ENCODE data around the gene NPR2.

The NPR2 gene

DNA sequence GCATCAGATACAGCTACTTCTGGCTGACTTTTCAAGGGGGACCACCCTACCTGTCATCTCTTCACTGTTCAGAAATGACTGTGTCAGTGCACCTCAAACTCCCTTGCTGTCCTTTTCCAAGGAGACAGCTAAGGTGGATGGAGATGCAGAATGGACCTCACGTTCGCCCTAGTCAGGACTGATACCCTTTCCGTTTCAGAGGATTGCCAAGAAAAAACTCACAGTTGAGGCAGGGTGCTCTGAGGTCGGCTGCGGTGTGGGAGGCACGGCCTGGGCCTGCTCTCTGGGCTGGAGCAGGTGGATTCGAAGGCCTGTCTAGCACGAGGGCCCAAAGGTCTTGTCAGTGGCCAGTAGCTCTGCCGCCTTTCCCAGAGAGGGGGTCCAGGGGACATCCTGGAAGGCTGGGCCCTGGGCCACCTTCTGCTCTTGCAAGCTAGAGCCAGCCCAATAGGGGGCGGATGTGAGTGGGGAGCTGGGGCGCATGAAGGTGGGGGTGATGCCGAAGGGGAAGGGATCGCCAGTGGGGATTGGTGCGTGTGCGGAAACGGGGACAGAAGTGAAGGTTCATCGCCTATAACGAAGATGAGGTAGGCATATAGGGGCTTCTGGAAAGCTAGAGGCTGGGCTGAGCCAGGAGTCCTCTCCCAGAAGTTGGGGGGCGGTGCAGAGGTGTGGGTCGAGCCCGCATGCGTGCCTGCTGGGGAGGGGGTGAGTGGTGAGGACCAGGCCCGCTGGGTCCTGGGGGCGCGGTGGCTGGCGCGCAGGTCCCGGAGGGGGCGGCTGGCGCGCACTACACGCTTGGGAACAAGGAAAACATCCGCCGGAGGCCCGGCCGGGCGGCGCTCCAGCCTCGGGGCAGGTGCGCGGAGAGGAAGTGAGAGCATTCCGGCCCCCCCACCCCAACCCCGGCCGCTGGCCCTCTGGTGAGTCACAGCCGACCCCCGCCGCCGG, 34.8 kb upstream of the NPR2 start:
- peak overlapping the region; percentile 95 for H3K27ac Mint-ChIP-seq
- no peaks in the 10 kb centered on the region for H3K27me3 Mint-ChIP-seq
- peaks cover 39% of the 10 kb centered on the region for H3K4me1 Mint-ChIP-seq (ENCODE audit: low read depth)
- H3K9me3 Mint-ChIP-seq = no peaks in the 10 kb centered on the region
- H3K36me3 Mint-ChIP-seq (ENCODE audit: low read depth) = peaks cover 21% of the 10 kb centered on the region
- peak overlapping the region; percentile 97 for H3K4me3 Mint-ChIP-seq

DNA sequence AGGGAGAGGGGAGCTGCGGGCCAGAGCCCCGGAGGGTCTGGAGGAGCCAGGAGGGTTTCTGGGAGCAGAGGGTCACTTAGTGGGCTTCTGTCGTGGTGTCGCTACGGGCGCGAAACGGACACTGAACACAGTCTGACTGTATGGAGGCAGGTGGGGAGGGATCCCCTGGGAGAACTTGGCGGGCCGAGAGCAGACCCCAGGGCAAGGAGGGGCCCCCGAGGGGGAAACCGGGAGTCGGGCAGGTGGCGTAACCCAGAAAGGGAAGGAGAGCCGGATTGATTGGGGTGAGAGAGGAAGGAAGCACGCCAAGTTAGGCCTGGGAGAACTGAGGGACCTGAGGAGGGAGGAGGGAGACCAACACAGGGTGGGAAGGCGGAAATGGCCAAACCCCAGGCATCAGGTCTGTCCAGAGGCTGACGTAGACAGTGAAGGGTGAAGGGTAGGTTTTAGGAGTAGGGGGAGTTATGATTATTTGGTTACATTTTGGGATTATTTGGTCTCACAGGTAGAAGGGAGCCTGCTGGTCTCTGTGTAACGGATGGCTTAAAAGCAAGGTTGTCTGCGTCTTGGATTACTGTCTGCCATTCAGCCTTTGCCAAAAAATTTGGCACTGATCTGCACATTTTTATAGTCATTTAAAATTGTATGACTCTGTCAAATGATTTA, 34.0 kb upstream of the NPR2 start:
- Mint-ChIP-seq H3K27me3 (no peaks in the 10 kb centered on the region), H3K9me3 (no peaks in the 10 kb centered on the region), H3K4me3 (peak overlapping the region; percentile 97), H3K27ac (peak overlapping the region; percentile 95), H3K36me3 (ENCODE audit: low read depth) (peaks cover 22% of the 10 kb centered on the region), H3K4me1 (ENCODE audit: low read depth) (peaks cover 39% of the 10 kb centered on the region)

DNA sequence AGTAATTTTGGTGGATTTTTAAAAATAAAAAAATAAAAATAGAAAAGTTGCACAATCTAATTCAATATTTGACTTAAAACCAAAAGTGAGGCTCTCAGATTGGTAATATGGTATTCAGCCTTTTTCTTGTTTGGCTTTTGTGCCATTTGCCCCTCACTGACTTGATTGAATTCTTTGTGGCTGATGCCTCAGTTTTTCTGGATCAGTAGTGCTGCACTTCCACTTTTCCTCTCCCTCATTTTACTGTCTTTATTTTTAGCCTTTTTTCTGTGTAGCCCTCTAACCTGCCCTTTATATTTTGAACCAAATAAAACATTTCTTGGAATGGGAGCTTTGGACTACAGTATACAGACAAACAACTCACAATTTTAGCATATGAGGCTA, 33.5 kb upstream of the NPR2 start:
- H3K36me3 Mint-ChIP-seq (ENCODE audit: low read depth) = peaks cover 16% of the 10 kb centered on the region

DNA sequence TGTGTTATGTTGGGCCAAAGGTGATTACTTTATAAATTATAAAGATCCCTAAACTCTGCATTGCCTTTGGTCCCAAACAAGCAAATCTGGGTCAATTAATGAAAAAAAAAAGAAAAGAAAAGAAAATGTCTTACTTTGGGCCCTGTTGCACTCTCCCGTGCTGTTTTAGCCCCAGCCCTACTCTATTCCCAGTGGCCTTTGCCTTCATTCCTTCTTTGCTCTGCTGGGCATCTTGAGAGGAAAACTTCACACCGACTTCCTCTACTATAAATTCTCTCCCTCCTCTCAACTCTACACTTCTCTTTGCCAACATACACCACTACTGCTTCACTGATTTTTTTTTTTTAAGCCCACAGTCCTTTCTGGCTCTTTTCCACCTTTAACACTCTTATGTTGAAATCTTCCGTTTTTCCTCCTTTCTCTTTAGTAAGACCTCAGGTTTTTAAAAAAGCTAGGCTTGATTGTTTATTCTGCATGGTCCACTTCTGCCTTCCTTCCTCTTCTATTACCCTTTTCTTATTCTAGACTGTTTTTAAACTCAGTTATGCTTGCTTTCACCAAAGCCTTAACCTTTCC, 32.8 kb upstream of the NPR2 start:
- H3K4me1 Mint-ChIP-seq (ENCODE audit: low read depth) = peaks cover 39% of the 10 kb centered on the region
- H3K36me3 Mint-ChIP-seq (ENCODE audit: low read depth) = peaks cover 16% of the 10 kb centered on the region
- no peaks in the 10 kb centered on the region for H3K27me3 Mint-ChIP-seq
- no peaks in the 10 kb centered on the region for H3K9me3 Mint-ChIP-seq
- H3K27ac Mint-ChIP-seq = peak overlapping the region; percentile 47
- peak overlapping the region; percentile 97 for H3K4me3 Mint-ChIP-seq

More for the DNA sequence above, 33.5 kb upstream of the NPR2 start:
- no peak overlapping the region for H3K27ac Mint-ChIP-seq
- H3K9me3 Mint-ChIP-seq = no peaks in the 10 kb centered on the region
- H3K27me3 Mint-ChIP-seq = no peaks in the 10 kb centered on the region
- H3K4me1 Mint-ChIP-seq (ENCODE audit: low read depth) = peaks cover 39% of the 10 kb centered on the region
- H3K4me3 Mint-ChIP-seq = peak overlapping the region; percentile 97

DNA sequence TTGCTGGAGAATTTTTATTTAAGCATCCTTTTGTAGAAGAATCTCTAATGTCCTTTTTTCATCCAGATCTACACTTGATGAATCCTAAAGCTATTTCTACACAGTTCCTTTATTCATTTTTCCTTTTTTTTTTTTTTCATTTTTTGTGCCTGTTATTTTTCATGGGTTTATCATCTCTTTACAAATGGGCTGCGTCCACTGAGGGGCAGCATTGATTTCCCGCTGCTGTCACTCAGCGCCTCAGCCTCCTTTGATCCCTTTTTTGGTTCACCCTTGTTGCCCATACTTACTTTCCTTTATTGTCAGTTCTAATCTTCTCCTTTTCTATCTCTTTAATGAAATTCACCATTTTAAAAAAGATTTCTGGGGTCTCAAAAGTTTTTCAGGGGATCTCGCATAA, 31.6 kb upstream of the NPR2 start:
- Mint-ChIP-seq H3K4me1 (ENCODE audit: low read depth) (peaks cover 39% of the 10 kb centered on the region), H3K36me3 (ENCODE audit: low read depth) (peaks cover 16% of the 10 kb centered on the region), H3K27me3 (no peaks in the 10 kb centered on the region), H3K9me3 (no peaks in the 10 kb centered on the region), H3K27ac (no peak overlapping the region), H3K4me3 (peak overlapping the region; percentile 1)

DNA sequence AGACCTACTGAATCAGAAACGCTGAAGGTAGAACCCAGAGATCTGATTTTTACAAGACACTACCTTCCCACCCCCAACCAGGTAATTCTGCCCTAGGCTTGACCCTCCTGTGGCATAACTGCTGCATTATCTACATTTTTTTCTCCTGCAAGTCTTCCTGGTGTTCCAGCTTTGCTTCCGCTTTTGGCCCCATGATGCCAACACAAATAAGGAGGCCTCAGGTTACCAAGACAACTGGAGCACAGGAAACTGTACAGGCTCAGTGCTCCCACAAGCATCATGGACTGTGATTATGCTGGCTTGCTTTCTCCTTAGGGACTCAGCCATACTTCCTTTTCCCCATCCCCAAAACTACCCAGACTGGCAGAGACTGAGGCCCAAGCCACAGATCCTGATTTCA, 30.7 kb upstream of the NPR2 start:
- Mint-ChIP-seq H3K4me3 (no peak overlapping the region), H3K36me3 (ENCODE audit: low read depth) (peaks cover 16% of the 10 kb centered on the region), H3K27ac (no peak overlapping the region), H3K4me1 (ENCODE audit: low read depth) (peaks cover 39% of the 10 kb centered on the region), H3K27me3 (no peaks in the 10 kb centered on the region), H3K9me3 (no peaks in the 10 kb centered on the region)

DNA sequence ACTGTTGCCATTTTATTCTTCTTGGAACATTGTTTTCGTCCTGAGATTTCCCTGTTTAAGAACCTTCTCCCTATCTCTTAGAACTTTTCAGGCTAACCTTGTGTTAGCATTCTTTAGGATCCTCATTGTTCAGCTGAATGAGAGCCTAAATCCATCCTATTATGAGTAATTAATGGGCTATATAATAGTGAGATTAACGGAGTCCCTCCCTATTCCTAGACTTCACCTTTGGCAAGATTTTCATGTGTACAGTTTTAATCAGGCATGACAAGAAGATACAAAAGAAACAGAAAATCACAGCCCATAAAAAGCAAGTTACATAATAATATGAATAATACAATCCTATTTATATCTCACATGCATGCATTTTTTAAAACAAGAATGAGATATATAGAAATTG, 28.2 kb upstream of the NPR2 start:
- H3K4me1 Mint-ChIP-seq (ENCODE audit: low read depth) = peaks cover 31% of the 10 kb centered on the region
- no peaks in the 10 kb centered on the region for H3K9me3 Mint-ChIP-seq
- no peak overlapping the region for H3K27ac Mint-ChIP-seq
- no peaks in the 10 kb centered on the region for H3K27me3 Mint-ChIP-seq
- H3K4me3 Mint-ChIP-seq = no peak overlapping the region
- peaks cover 16% of the 10 kb centered on the region for H3K36me3 Mint-ChIP-seq (ENCODE audit: low read depth)

DNA sequence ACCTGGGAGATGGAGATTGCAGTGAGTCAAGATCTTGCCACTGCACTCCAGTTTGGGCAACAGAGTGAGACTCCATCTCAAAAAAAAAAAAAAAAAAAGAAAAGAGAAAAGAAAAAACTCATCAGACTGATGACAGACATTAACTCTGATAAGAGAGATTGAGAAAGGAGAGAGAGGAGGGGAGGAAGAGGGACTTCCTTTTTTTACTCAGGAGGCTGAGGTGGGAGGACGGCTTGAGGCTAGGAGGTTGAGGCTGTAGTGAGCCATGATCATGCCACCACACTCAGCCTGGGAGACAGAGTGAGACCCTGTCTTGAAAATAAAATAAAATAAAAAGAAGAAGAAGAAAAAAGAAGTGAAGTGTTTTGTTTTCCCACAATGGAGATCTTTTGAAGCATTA, 27.6 kb upstream of the NPR2 start:
- Mint-ChIP-seq H3K27me3 (no peaks in the 10 kb centered on the region), H3K4me1 (ENCODE audit: low read depth) (peaks cover 25% of the 10 kb centered on the region), H3K27ac (no peak overlapping the region), H3K4me3 (no peak overlapping the region), H3K9me3 (no peaks in the 10 kb centered on the region), H3K36me3 (ENCODE audit: low read depth) (peaks cover 16% of the 10 kb centered on the region)

DNA sequence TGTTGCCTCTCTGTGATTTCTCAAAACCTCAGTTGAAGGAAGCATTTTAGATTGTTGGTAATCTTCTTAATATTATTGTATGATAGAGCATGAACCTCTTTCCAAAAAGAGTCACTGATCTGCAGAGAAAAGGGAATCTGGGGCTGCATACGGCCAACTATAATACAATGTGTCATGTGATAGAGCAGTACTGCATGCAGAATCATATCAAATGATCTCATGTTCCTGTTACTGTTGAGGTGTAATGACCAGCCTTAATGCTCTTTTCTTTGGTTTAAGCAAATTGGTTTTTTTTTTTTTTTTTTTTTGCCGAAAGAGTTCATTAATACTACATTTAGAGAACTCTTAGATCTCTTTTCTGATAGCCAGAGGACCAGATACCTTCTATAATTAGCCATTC, 24.4 kb upstream of the NPR2 start:
- Mint-ChIP-seq H3K36me3 (ENCODE audit: low read depth) (peaks cover under 1% of the 10 kb centered on the region), H3K9me3 (no peaks in the 10 kb centered on the region), H3K27me3 (no peaks in the 10 kb centered on the region), H3K4me1 (ENCODE audit: low read depth) (peaks cover 11% of the 10 kb centered on the region), H3K4me3 (no peak overlapping the region), H3K27ac (no peak overlapping the region)

DNA sequence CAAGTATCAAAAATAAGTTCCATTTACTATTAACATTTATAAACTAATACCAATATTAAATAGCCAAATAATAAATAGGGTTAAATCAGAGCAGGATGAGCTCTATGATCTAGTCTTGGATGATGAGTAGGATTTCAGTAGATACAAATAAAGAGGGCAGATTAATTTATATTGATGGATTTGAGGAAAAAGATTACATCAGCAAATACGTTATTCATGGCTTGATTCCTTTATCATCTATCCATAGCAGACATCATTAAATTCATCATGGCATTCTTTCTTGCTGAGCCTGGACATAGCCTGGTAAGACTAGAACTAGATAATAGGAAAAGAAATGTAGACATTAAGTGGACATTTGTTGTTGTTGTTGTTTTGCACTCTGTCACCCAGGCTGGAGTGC, 23.9 kb upstream of the NPR2 start:
- no peaks in the 10 kb centered on the region for H3K9me3 Mint-ChIP-seq
- no peak overlapping the region for H3K27ac Mint-ChIP-seq
- H3K36me3 Mint-ChIP-seq (ENCODE audit: low read depth) = no peaks in the 10 kb centered on the region
- no peaks in the 10 kb centered on the region for H3K27me3 Mint-ChIP-seq
- H3K4me3 Mint-ChIP-seq = no peak overlapping the region
- H3K4me1 Mint-ChIP-seq (ENCODE audit: low read depth) = peaks cover 11% of the 10 kb centered on the region

DNA sequence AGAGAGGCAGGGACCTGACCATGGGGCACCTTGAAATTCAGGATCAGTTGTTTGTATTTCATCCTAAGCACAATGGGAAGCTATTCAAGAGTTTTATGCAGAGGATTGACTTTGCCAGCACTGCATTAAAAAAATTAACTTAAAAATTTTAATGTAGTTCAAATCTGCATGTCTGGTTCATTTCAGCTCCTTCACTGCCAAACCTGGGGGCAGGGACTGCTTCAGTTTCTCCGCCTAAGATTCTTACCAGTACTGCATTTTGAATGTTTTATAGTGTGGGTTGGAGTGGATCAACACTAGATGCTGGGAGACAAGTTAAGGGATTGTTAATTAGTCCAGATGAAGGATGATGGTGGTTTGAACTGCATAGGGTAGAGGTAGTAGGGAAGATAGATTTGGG, 21.6 kb upstream of the NPR2 start:
- no peak overlapping the region for H3K4me3 Mint-ChIP-seq
- no peak overlapping the region for H3K27ac Mint-ChIP-seq

DNA sequence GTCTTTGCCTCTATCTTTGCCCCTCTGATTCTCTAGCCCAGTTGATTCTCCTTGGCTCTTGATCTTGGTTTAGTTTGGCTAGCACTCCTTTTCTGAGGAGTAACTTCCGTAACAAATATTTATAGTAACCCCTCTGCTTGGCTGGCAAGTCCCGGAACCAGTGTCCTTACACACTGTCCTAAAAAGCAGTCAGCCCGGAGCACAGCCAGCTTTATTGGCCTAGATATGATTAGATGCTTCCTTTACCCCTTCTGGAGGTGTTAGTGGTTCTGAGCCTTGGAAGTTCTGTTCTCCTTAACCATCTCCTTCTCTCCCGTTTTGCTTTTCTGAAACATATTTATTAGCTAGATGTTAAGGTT, 20.3 kb upstream of the NPR2 start:
- H3K9me3 Mint-ChIP-seq = no peaks in the 10 kb centered on the region
- no peaks in the 10 kb centered on the region for H3K36me3 Mint-ChIP-seq (ENCODE audit: low read depth)
- no peak overlapping the region for H3K4me3 Mint-ChIP-seq
- H3K27me3 Mint-ChIP-seq = no peaks in the 10 kb centered on the region
- H3K4me1 Mint-ChIP-seq (ENCODE audit: low read depth) = peaks cover 19% of the 10 kb centered on the region
- no peak overlapping the region for H3K27ac Mint-ChIP-seq

More for the DNA sequence above, 21.6 kb upstream of the NPR2 start:
- Mint-ChIP-seq H3K27me3 (no peaks in the 10 kb centered on the region), H3K36me3 (ENCODE audit: low read depth) (no peaks in the 10 kb centered on the region), H3K4me1 (ENCODE audit: low read depth) (peaks cover 11% of the 10 kb centered on the region), H3K9me3 (no peaks in the 10 kb centered on the region)

DNA sequence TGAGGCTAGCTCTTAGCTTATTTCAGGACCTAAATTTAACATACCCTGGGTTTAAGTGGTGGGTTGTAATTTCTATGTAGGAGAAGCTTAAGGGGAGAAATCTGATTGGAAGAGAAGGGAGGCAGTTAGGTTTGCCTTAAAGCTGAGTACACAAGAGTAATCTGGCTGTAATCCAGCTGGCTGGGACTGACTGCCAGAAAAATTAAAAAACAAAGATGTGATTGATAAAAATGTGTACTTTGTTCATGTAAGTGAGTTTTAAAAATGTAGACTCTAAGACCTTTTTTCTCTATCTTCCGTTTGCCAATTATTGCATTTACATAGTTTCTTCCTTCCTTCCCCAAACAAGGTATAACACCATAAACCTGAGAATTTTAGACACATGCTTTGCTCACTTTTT, 19.9 kb upstream of the NPR2 start:
- H3K27ac Mint-ChIP-seq = no peak overlapping the region
- H3K4me1 Mint-ChIP-seq (ENCODE audit: low read depth) = peaks cover 15% of the 10 kb centered on the region
- no peaks in the 10 kb centered on the region for H3K36me3 Mint-ChIP-seq (ENCODE audit: low read depth)
- no peak overlapping the region for H3K4me3 Mint-ChIP-seq
- no peaks in the 10 kb centered on the region for H3K9me3 Mint-ChIP-seq
- H3K27me3 Mint-ChIP-seq = no peaks in the 10 kb centered on the region

DNA sequence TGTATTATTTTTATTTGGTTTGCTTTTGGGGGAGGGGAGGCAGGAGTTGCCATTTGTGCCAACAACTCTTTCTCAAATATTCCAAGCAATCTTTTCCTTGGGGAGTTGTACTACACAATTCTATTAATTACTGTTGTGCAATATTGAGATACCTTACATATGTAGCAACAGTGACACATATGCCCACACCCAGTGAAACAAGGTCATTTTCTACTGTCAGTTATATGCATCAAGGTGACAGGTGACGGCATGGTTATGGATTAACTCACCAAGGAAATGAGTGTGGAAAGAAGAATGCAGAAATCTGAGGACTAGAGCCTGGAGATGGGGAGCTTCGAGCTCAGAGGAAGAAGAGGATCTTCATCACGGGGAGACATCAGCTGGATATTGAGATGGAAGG, 19.4 kb upstream of the NPR2 start:
- Mint-ChIP-seq H3K27ac (no peak overlapping the region), H3K27me3 (no peaks in the 10 kb centered on the region), H3K4me3 (no peak overlapping the region), H3K36me3 (ENCODE audit: low read depth) (no peaks in the 10 kb centered on the region), H3K4me1 (ENCODE audit: low read depth) (peaks cover 12% of the 10 kb centered on the region), H3K9me3 (no peaks in the 10 kb centered on the region)

DNA sequence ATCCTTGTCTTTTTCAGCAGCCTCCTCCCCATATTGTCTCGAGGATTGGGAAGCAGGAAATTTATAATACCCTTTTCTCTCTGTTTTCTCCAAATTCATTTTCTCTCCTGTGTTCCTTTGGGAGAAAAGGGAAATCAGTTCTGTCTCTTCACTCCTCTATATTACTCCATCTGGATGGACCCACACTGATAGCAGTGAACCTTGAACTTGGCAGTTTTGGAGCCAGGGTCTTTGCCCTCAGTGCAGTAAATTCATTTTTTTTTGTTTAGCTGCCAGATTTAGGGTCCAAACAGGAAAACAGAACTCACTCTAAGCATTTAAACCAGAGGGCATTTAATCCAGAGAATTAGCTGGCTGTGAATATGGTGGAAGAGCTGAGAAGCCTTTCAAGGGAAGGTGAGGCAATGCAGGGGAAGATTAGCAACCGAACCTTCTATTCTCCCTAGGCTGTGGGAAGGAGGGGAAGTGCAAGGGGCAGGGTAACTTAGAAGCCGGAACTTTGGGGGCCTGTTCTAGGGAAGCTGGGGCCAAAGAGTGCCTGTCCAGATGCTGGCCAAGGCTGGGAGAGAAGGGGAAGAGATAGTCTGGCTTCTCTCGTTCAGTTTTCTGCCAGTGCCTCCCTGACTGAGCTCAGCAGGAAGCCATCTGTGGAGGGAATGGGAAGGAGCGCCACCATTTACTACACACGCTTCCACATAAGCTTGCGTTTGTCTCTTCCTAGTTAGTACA, 16.3 kb upstream of the NPR2 start:
- Mint-ChIP-seq H3K27ac (peak overlapping the region; percentile 24), H3K4me1 (ENCODE audit: low read depth) (peaks cover 9% of the 10 kb centered on the region), H3K36me3 (ENCODE audit: low read depth) (peaks cover 5% of the 10 kb centered on the region), H3K9me3 (no peaks in the 10 kb centered on the region), H3K27me3 (no peaks in the 10 kb centered on the region), H3K4me3 (no peak overlapping the region)

Data from stimulated activated naive CD8-positive, alpha-beta T cell treated with anti-CD3 and anti-CD28 coated beads, Interleukin-15, Interleukin-2, amounts not matched to agents 100 ng/mL and 50 ng/mL, for 24 hours (primary cell).